K562 (cell line): ENCODE data around the gene ERAL1. TPM values are rescaled to one million over a fixed set of nuclear protein-coding genes. Genes with fewer than 3 reads are reported as not detected.

Experiments
- ATAC-seq: fragments of 200-7000 bp; cut with Tn5 transposase; 3 replicates; pipeline ENCODE4 v1.9.1; 2020; ENCODE audit warnings: moderate library complexity
- BruUV-seq: library from RNA; stranded (reverse); fragments of 400-500 nt; replicated peaks from 2 replicates; lab custom pipeline; 2021; lab: Mats Ljungman, UMichigan
- CTCF ChIA-PET: fragments of 300-600 bp; formaldehyde crosslinking; extraction: SDS; loops from one replicate; lab custom pipeline; 2021; ENCODE audit warnings: low intra/inter-chr PET ratio; lab: Yijun Ruan, JAX
- POLR2A ChIA-PET: fragments of 300-600, 350-650 bp; sonication (Branson Sonifier 250); formaldehyde crosslinking; extraction: SDS; loops from one replicate; lab custom pipeline; 2021; ENCODE audit warnings: antibody characterized with exemption, inconsistent platforms; lab: Yijun Ruan, JAX
- DNase-seq, 4 experiments: peaks; one replicate each; pipeline versions ENCODE4 v3.0.0 to v3.0.0-alpha.2; 2011 to 2018; ENCODE audit warnings: low spot score in 3 of 4, mixed read lengths in 3 of 4; ENCODE audit errors: extremely low read depth in 1 of 4
- FAIRE-seq: peaks from 2 replicates; lab custom pipeline; 2011; peaks lifted over from hg19 to GRCh38; lab: Jason Lieb, UNC
- H2AFZ ChIP-seq: 2 replicates; pipeline ENCODE4 v1.6.0; 2011; ENCODE audit warnings: low read depth, low read length, control low read depth, inconsistent platforms
- H3K27ac ChIP-seq: fragments of 200-600 bp; 3 replicates; pipeline ENCODE4 v1.8.0; 2011; ENCODE audit warnings: low read depth, mild to moderate bottlenecking, control low read depth, inconsistent platforms, low read length, moderate library complexity, mixed read lengths; ENCODE audit errors: extremely low read depth
- H3K27me3 ChIP-seq, 2 experiments: fragments of 300-600 bp in 1 of 2; 2 replicates in 1 of 2; 3 replicates in 1 of 2; pipeline versions ENCODE4 v1.6.0 to v1.8.0; 2011; ENCODE audit warnings: inconsistent platforms in 2 of 2, low read length in 2 of 2, mild to moderate bottlenecking in 1 of 2, mixed read lengths in 1 of 2, moderate library complexity in 1 of 2; ENCODE audit not compliant: control insufficient read depth in 2 of 2, insufficient read depth in 2 of 2
- H3K36me3 ChIP-seq: fragments of 300-600 bp; 3 replicates; pipeline ENCODE4 v1.8.0; 2011; ENCODE audit warnings: mild to moderate bottlenecking, low read length, inconsistent platforms; ENCODE audit not compliant: control insufficient read depth, insufficient read depth
- H3K4me1 ChIP-seq, 2 experiments: fragments of 200-600 bp in 1 of 2; replicated peaks in 1 of 2; 2 replicates in 1 of 2; 3 replicates in 1 of 2; pipeline versions ENCODE4 v1.5.1 to v1.8.0; 2011; ENCODE audit warnings: inconsistent platforms in 2 of 2, low read length in 2 of 2, mild to moderate bottlenecking in 1 of 2, mixed read lengths in 1 of 2, moderate library complexity in 1 of 2; ENCODE audit not compliant: control insufficient read depth in 2 of 2, insufficient read depth in 2 of 2
- H3K4me2 ChIP-seq: 2 replicates; pipeline ENCODE4 v1.6.1; 2011; ENCODE audit warnings: low read length, control low read depth, inconsistent platforms, mixed read lengths; ENCODE audit not compliant: insufficient read depth
- H3K4me3 ChIP-seq: fragments of 200-600 bp; sonication (generic), shearing (Covaris generic); 2 replicates; pipeline ENCODE4 v1.5.1; 2016; ENCODE audit warnings: control low read depth, inconsistent platforms
- H3K79me2 ChIP-seq: fragments of 200-600 bp; 3 replicates; pipeline ENCODE4 v1.8.0; 2011; ENCODE audit warnings: low read length, inconsistent platforms; ENCODE audit not compliant: control insufficient read depth, insufficient read depth
- H3K9ac ChIP-seq, 2 experiments: 2 replicates each; pipeline versions ENCODE4 v1.6.0 to v1.6.1; 2011; ENCODE audit warnings: low read depth in 2 of 2, low read length in 2 of 2, control low read depth in 1 of 2, inconsistent platforms in 1 of 2, mild to moderate bottlenecking in 1 of 2, mixed read lengths in 1 of 2; ENCODE audit not compliant: insufficient read depth in 1 of 2
- H3K9me1 ChIP-seq: one replicate; pipeline ENCODE4 v1.6.0; 2011; ENCODE audit warnings: inconsistent platforms, mild to moderate bottlenecking, low read length, moderate library complexity; ENCODE audit not compliant: control insufficient read depth, insufficient read depth
- H3K9me3 ChIP-seq: replicated peaks from 2 replicates; pipeline ENCODE4 v1.5.1; 2011; ENCODE audit warnings: low read depth, low read length, inconsistent platforms; ENCODE audit not compliant: control insufficient read depth, insufficient read depth
- H4K20me1 ChIP-seq: replicated peaks from 2 replicates; pipeline ENCODE4 v1.6.1; 2011; ENCODE audit warnings: low read length, inconsistent platforms, mixed read lengths; ENCODE audit not compliant: control insufficient read depth, insufficient read depth
- EP400 ChIP-seq: fragments of 450-650 bp; IDR thresholded peaks from 2 replicates; pipeline ENCODE4 v1.6.1; 2017; ENCODE audit warnings: antibody characterized with exemption, mild to moderate bottlenecking, moderate library complexity
- FOXJ3 ChIP-seq: sonication (generic); formaldehyde crosslinking; IDR thresholded peaks from 2 replicates; pipeline ENCODE4 v1.4.0; 2020; ENCODE audit warnings: mild to moderate bottlenecking, missing genetic modification reagents
- HDAC1 ChIP-seq, 2 experiments: fragments of 450-650 bp; IDR thresholded peaks; 2 replicates each; pipeline ENCODE4 v1.6.1; 2016 to 2017; ENCODE audit warnings: inconsistent platforms in 1 of 2, mild to moderate bottlenecking in 1 of 2, moderate library complexity in 1 of 2
- NR1H2 ChIP-seq: sonication (generic); formaldehyde crosslinking; IDR thresholded peaks from 2 replicates; pipeline ENCODE4 v1.4.0; 2020; ENCODE audit warnings: mild to moderate bottlenecking, missing genetic modification reagents
- POLR2A ChIP-seq: fragments of 450-650 bp; conservative IDR thresholded peaks from 2 replicates; pipeline ENCODE4 v1.6.1; 2016
- ZNF133 ChIP-seq: fragments of 250-450 bp; sonication (Bioruptor Pico); IDR thresholded peaks from 2 replicates; pipeline ENCODE4 v1.4.0; 2020; ENCODE audit warnings: mild to moderate bottlenecking
- ZNF384 ChIP-seq: IDR thresholded peaks from 2 replicates; pipeline ENCODE4 v1.6.1; 2012; ENCODE audit warnings: low read depth, low read length, improper control_type of control experiment
- ZNF717 ChIP-seq: fragments of 250-450 bp; sonication (Bioruptor Pico); IDR thresholded peaks from 2 replicates; pipeline ENCODE4 v1.5.0; 2021
- WGBS: fragments of 100-300 bp; shearing (Covaris generic); methylation state at CpG from one replicate; pipeline ENCODE4 v1.1.6; 2016; ENCODE audit warnings: low coverage, mixed read lengths; ENCODE audit not compliant: insufficient coverage; ENCODE audit errors: missing lambda C conversion rate; 5-methylcytosine and 5-hydroxymethylcytosine counted together
- in situ Hi-C: fragments of 300-500 bp; cut with MboI; formaldehyde crosslinking; loops from 4 replicates; pipeline ENCODE4 v1.15.0; 2018; ENCODE audit warnings: inconsistent platforms, mixed read lengths
- intact Hi-C: fragments of 100-400 bp; cut with micrococcal nuclease; formaldehyde crosslinking; loops from 2 replicates; pipeline ENCODE4 v1.14.2; 2022
- polyA plus RNA-seq, 8 experiments: library from polyadenylated mRNA; depleted of rRNA in 4 of 8; stranded (reverse) in 5 of 8; unstranded in 3 of 8; fragments of >200 nt; fragmentation: Nextera tagmentation in 2 of 8; fragmentation: Illumina TruSeq in 1 of 8; extraction: Ambion mirVana in 2 of 8; extraction: Trizol in 1 of 8; gene quantifications; 2 replicates each; pipeline versions ENCODE4 v1.2.1 to v1.2.3, GENCODE V29; 2011 to 2014; ENCODE audit warnings: inconsistent platforms in 1 of 8, missing spikeins in 1 of 8
- total RNA-seq, 7 experiments: library from RNA; depleted of rRNA in 6 of 7; stranded (reverse); fragments of >200 nt in 6 of 7; fragmentation: Illumina TruSeq in 2 of 7; extraction: Trizol in 2 of 7; gene quantifications; 2 replicates each; pipeline versions ENCODE4 v1.2.1 to v1.2.3, GENCODE V29; 2011 to 2021; ENCODE audit warnings: low replicate concordance in 1 of 7
- TF ChIP-seq, protein P1 (sequence below): fragments of 450-650 bp; IDR thresholded peaks from 2 replicates; pipeline ENCODE4 v1.6.1; 2017; ENCODE audit warnings: antibody characterized with exemption

The ERAL1 gene
- total and polyA plus RNA-seq, 9 of the 15 experiments (the other 6 are each of a cell fraction or from before 2014, with no cell fraction given): 37.5 to 351 (median 106) TPM

GRCh38 chr17:28827672-28828071 is 27.1 kb upstream of the ERAL1 start (continued):
- TF ChIP-seq, protein P1, sequence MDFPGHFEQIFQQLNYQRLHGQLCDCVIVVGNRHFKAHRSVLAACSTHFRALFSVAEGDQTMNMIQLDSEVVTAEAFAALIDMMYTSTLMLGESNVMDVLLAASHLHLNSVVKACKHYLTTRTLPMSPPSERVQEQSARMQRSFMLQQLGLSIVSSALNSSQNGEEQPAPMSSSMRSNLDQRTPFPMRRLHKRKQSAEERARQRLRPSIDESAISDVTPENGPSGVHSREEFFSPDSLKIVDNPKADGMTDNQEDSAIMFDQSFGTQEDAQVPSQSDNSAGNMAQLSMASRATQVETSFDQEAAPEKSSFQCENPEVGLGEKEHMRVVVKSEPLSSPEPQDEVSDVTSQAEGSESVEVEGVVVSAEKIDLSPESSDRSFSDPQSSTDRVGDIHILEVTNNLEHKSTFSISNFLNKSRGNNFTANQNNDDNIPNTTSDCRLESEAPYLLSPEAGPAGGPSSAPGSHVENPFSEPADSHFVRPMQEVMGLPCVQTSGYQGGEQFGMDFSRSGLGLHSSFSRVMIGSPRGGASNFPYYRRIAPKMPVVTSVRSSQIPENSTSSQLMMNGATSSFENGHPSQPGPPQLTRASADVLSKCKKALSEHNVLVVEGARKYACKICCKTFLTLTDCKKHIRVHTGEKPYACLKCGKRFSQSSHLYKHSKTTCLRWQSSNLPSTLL: no peak
- TF ChIP-seq ZNF384 (peak; percentile 45; the same call in 1 of the 2 replicates), EP400 (0 out of 2 replicates have a peak, but pooled peaks have one; percentile 19), ZNF717 (no peak), FOXJ3 (CRISPR knock-in tag) (no peak), NR1H2 (CRISPR knock-in tag) (no peak), ZNF133 (CRISPR knock-in tag) (no peak)

GRCh38 chr17:28828294-28829040 is 26.3 kb upstream of the ERAL1 start:
- ATAC-seq (peak; percentile 30), DNase-seq (no peak), FAIRE-seq (no peak)
- no TSS peak for BruUV-seq
- 0 out of 2 replicates have a peak, but pooled peaks have one; percentile 36 for TF ChIP-seq POLR2A
- no peak for TF ChIP-seq HDAC1 (IDR thresholded peaks at IDR 0.05)
- H3K79me2 ChIP-seq: peaks cover 88% of the 10 kb centered on the region
- no peak overlapping the region for H3K4me3 ChIP-seq
- no peaks in the 10 kb centered on the region for H3K27me3 ChIP-seq
- WGBS: 82% methylated on average over 15 of the region's 15 CpGs
- in situ Hi-C loops (no loop called here), intact Hi-C loops (no loop called here)
- peaks cover 41% of the 10 kb centered on the region for H3K36me3 ChIP-seq
- no peaks in the 10 kb centered on the region for H3K9me1 ChIP-seq
- H2AFZ ChIP-seq: no peak overlapping the region
- no peaks in the 10 kb centered on the region for H3K9me3 ChIP-seq
- CTCF ChIA-PET: no interaction called here
- H3K4me1 ChIP-seq: peaks cover 12 to 20% of the 10 kb centered on the region in 2 experiments; a peak in 4 of 5 replicates
- H3K9ac ChIP-seq: peak overlapping the region in 1 of 2 experiments; percentile 77; a peak in 1 of 4 replicates
- no peak overlapping the region for H3K4me2 ChIP-seq
- POLR2A ChIA-PET: interaction anchor here (0.5 to 2.7 kb wide), 5 partner anchors 9 to 216 kb away, joined by 3 to 27 read pairs (median 4); partner anchors contain the start of gene FAM222B
- no peak overlapping the region for H3K27ac ChIP-seq
- H4K20me1 ChIP-seq: peaks cover 3% of the 10 kb centered on the region; the same call in 1 of the 2 replicates
